HFFc6 (cell line): Measurements from ENCODE around the gene TSC2. TPM values are rescaled to one million over a fixed set of nuclear protein-coding genes. Genes with fewer than 3 reads are reported as not detected.

Experiments used
- DNase-seq: peaks from one replicate; pipeline ENCODE4 v3.0.0-alpha.2; 2018
- H3K27ac Mint-ChIP-seq: 2 replicates; pipeline ENCODE4 v1.8.0; 2020; ENCODE audit warnings: mild to moderate bottlenecking, mixed read lengths
- H3K27me3 Mint-ChIP-seq: 2 replicates; pipeline ENCODE4 v1.8.0; 2021; ENCODE audit warnings: mild to moderate bottlenecking, moderate library complexity, mixed read lengths; ENCODE audit not compliant: insufficient read depth
- H3K36me3 Mint-ChIP-seq: 2 replicates; pipeline ENCODE4 v1.8.0; 2021; ENCODE audit warnings: low read depth, mixed read lengths
- H3K4me1 Mint-ChIP-seq: 2 replicates; pipeline ENCODE4 v1.8.0; 2020; ENCODE audit warnings: low read depth, mixed read lengths
- H3K4me3 Mint-ChIP-seq: 2 replicates; pipeline ENCODE4 v1.8.0; 2020; ENCODE audit warnings: mild to moderate bottlenecking, moderate library complexity, mixed read lengths
- H3K9me3 Mint-ChIP-seq: 2 replicates; pipeline ENCODE4 v1.8.0; 2020; ENCODE audit warnings: mild to moderate bottlenecking, mixed read lengths
- CTCF ChIP-seq: fragments of 200-600 bp; sonication (generic); IDR thresholded peaks from 2 replicates; pipeline ENCODE4 v1.5.0; 2021; ENCODE audit warnings: antibody characterized with exemption, mild to moderate bottlenecking
- total RNA-seq, 6 experiments: library from RNA; stranded (reverse); fragmentation: NEBNext Ultra II Directional; extraction: Animal tissue kit (Norgen Biotek cat#: 25700); gene quantifications; 2 replicates in 1 of 6; 3 replicates in 5 of 6; pipeline ENCODE4 v1.2.3, GENCODE V29; 2021

TSC2 gene
- total RNA-seq, 6 experiments from 2014 or later, result 72.0 to 88.3 (median 83.2) TPM

GRCh38 chr16:2088759-2089358 lies 41.1 kb downstream of the TSC2 start:
- Mint-ChIP-seq H3K4me3 (no peak overlapping the region), H3K9me3 (peaks cover 4% of the 10 kb centered on the region; the same call in 1 of the 2 replicates), H3K27ac (peak overlapping the region; percentile 51; the same call in 1 of the 2 replicates), H3K27me3 (peaks cover 35% of the 10 kb centered on the region), H3K36me3 (peaks cover 13% of the 10 kb centered on the region; the same call in 1 of the 2 replicates), H3K4me1 (no peaks in the 10 kb centered on the region)
- TF ChIP-seq CTCF, result no peak
- no peak for DNase-seq

DNA sequence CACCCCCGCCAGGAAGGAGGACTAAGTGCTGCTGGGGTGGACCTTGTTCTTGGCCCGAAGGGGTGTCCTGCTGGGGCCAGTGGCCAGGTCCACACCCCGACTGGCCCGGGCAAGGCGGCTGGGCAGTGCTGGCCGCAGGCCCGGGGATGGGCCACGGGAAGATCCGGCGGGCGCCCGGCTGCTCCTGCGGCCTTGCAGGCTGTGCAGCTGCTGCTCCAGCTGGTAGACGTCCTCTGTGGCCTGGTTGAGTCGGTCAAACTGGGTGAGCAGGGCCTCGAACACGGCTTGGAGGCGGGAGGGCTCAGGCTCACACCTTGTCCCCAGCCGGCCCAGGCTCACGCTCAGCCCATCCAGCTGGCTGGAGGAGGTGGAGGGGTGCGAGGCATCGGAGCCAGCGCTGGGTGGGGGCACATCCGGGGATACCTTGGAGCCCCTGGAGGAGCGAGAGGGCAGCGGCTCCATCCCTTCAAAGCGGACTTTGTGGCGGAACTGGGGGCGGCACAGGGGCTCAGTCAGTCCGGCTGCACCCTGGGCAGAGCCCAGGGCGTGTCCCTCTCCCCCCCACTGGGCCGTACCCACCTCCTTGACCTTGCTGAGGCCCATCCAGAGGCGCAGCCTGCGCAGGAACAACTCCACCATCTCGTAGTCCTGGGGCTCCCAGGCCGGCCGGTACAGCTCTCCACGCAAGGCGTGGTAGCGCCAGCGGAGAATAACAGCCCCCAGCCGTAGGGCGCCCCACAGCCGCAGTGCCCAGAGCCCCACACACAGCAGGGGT lies 42.1 kb downstream of the TSC2 start:
- Mint-ChIP-seq H3K27me3 (peaks cover 25% of the 10 kb centered on the region), H3K36me3 (peaks cover 13% of the 10 kb centered on the region; the same call in 1 of the 2 replicates), H3K9me3 (peaks cover 4% of the 10 kb centered on the region; the same call in 1 of the 2 replicates), H3K4me1 (no peaks in the 10 kb centered on the region; the same call in 1 of the 2 replicates), H3K27ac (no peak overlapping the region), H3K4me3 (no peak overlapping the region)
- TF ChIP-seq CTCF, result no peak
- no peak for DNase-seq

- no peak overlapping the region for H3K4me3 Mint-ChIP-seq
- peaks cover 5% of the 10 kb centered on the region for H3K4me1 Mint-ChIP-seq
- TF ChIP-seq CTCF, result no peak
- H3K36me3 Mint-ChIP-seq, result peaks cover 19% of the 10 kb centered on the region
- peaks cover 22% of the 10 kb centered on the region for H3K27me3 Mint-ChIP-seq
- H3K27ac Mint-ChIP-seq, result no peak overlapping the region
- peaks cover 4% of the 10 kb centered on the region; the same call in 1 of the 2 replicates for H3K9me3 Mint-ChIP-seq
- no peak for DNase-seq
These were observed 42.6 kb downstream of the TSC2 start for GRCh38 chr16:2090481-2090776.

DNA sequence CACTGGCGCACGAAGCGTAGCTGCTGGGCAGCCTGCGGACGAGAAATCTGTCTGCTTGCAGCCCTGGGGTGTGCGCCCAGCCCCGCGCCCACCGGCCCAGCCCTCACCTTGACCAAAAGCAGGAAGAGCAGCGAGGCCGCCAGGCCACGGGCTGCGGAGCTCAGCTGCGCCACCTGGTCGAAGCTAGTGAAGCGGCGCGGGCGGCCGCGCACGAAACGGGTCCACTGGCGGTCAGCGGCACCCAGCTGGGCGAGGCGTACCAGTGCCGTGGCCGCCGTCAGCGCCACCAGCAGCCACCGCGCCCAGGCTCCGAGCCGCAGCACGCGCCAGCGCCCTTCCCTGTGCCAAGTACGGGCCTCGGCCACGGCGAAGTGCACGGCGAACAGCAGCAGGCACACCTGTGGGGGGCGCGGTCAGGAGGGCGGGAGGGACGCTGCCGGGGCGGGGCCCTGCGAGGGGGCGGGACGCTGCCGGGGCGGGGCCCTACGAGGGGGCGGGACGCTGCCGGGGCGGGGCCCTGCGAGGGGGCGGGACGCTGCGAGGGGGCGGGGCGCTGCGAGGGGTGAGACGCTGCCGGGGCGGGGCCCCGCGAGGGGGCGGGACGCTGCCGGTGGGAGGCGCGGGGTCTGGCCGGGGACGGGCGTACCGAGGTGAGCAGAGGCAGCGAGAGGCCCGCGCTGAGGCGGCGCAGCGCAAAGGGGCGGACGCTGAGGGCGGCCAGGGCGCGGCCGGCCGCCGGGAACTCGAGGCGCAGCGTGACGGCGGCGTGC lies 43.2 kb downstream of the TSC2 start:
- Mint-ChIP-seq H3K27me3 (peaks cover 19% of the 10 kb centered on the region), H3K4me3 (no peak overlapping the region), H3K36me3 (peaks cover 24% of the 10 kb centered on the region), H3K27ac (no peak overlapping the region), H3K4me1 (peaks cover 10% of the 10 kb centered on the region), H3K9me3 (peaks cover 4% of the 10 kb centered on the region; the same call in 1 of the 2 replicates)
- no peak for DNase-seq
- no peak for TF ChIP-seq CTCF

GRCh38 chr16:2091547-2092255 lies 43.9 kb downstream of the TSC2 start:
- peaks cover 4% of the 10 kb centered on the region; the same call in 1 of the 2 replicates for H3K9me3 Mint-ChIP-seq
- H3K27me3 Mint-ChIP-seq, result peaks cover 17% of the 10 kb centered on the region
- no peak for DNase-seq
- H3K4me3 Mint-ChIP-seq, result no peak overlapping the region
- no peak overlapping the region for H3K27ac Mint-ChIP-seq
- no peak for TF ChIP-seq CTCF
- peaks cover 12% of the 10 kb centered on the region for H3K4me1 Mint-ChIP-seq
- peaks cover 28% of the 10 kb centered on the region for H3K36me3 Mint-ChIP-seq
